Nephron progenitor cell (in vitro differentiated cells): Measurements from ENCODE around the gene PDK3.

Experiments used
- DNase-seq: peaks from one replicate; pipeline ENCODE4 v3.0.0; 2021
- H3K27ac Mint-ChIP-seq: 2 replicates; pipeline ENCODE4 v1.8.0; 2021; ENCODE audit warnings: mild to moderate bottlenecking, moderate library complexity, mixed read lengths
- H3K27me3 Mint-ChIP-seq: 2 replicates; pipeline ENCODE4 v1.8.0; 2021; ENCODE audit warnings: mild to moderate bottlenecking, low read depth, mixed read lengths; ENCODE audit not compliant: poor library complexity
- H3K36me3 Mint-ChIP-seq: 2 replicates; pipeline ENCODE4 v1.8.0; 2021; ENCODE audit warnings: low read depth, mixed read lengths
- H3K4me1 Mint-ChIP-seq: 2 replicates; pipeline ENCODE4 v1.8.0; 2021; ENCODE audit warnings: mixed read lengths
- H3K4me3 Mint-ChIP-seq: 2 replicates; pipeline ENCODE4 v1.8.0; 2021; ENCODE audit warnings: mild to moderate bottlenecking, moderate library complexity, mixed read lengths
- H3K9me3 Mint-ChIP-seq: 2 replicates; pipeline ENCODE4 v1.8.0; 2021; ENCODE audit warnings: mild to moderate bottlenecking, moderate library complexity, mixed read lengths
- TF ChIP-seq, protein P1 (sequence below): fragments of 200-600 bp; sonication (generic); IDR thresholded peaks from 2 replicates; pipeline ENCODE4 v1.5.0; 2021; ENCODE audit warnings: antibody characterized with exemption

PDK3 gene

DNA sequence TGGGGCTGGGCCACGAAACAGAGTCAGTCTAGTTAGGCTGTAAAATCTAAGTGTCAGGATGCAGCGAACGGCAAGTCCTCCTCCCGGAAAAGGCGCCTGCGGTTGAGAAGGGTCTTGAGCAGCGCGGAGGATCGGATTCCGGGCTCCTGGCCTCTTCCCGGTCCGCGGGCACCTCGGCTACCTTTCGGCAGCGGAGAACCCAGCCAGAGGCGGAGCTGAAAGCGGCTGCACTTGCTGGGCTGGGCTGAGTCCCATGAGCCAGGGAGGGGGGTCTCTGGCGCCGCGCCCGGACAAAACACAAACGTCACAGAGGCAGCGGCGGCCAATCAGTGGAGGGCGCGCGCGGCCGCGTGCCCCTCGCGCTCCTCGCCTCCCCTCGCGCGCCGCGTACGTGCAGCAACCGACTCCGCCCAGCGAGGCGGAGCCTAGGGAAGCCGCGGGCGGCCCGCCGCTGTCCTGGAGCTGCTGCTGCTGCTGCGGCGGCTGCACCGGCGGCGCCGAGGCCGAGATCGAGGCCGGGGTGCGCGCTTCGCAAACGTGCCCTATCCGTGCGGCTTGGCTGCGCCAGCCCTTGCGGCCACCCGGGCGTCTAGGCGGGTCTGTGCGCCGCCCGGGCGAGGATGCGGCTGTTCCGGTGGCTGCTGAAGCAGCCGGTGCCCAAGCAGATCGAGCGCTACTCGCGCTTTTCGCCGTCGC is at the start of gene PDK3:
Gene PDK3 (plus strand): TSS at position 451 of the 696 bp plus-strand sequence. CDS start 170 bp downstream, at position 621.
- H3K4me1 Mint-ChIP-seq = peaks cover 40% of the 10 kb centered on the region
- no peak within 1 kb of the TSS for H3K27ac Mint-ChIP-seq
- H3K4me3 Mint-ChIP-seq = peak within 1 kb of the TSS; percentile 86
- no peaks in the 10 kb centered on the region for H3K36me3 Mint-ChIP-seq
- peaks cover 12% of the 10 kb centered on the region for H3K27me3 Mint-ChIP-seq
- H3K9me3 Mint-ChIP-seq = no peaks in the 10 kb centered on the region
- TF ChIP-seq, protein P1, sequence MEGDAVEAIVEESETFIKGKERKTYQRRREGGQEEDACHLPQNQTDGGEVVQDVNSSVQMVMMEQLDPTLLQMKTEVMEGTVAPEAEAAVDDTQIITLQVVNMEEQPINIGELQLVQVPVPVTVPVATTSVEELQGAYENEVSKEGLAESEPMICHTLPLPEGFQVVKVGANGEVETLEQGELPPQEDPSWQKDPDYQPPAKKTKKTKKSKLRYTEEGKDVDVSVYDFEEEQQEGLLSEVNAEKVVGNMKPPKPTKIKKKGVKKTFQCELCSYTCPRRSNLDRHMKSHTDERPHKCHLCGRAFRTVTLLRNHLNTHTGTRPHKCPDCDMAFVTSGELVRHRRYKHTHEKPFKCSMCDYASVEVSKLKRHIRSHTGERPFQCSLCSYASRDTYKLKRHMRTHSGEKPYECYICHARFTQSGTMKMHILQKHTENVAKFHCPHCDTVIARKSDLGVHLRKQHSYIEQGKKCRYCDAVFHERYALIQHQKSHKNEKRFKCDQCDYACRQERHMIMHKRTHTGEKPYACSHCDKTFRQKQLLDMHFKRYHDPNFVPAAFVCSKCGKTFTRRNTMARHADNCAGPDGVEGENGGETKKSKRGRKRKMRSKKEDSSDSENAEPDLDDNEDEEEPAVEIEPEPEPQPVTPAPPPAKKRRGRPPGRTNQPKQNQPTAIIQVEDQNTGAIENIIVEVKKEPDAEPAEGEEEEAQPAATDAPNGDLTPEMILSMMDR = no peak
- peak; percentile 92 for DNase-seq

GRCh38 chrX:24415921-24416320 is 49.2 kb upstream of the PDK3 start:
- TF ChIP-seq, protein P1 = no peak
- Mint-ChIP-seq H3K27me3 (peaks cover 5% of the 10 kb centered on the region), H3K4me3 (no peak overlapping the region), H3K27ac (no peak overlapping the region), H3K36me3 (no peaks in the 10 kb centered on the region), H3K4me1 (peaks cover 21% of the 10 kb centered on the region), H3K9me3 (peaks cover 18% of the 10 kb centered on the region)
- no peak for DNase-seq

- TF ChIP-seq, protein P1 = no peak
- H3K4me1 Mint-ChIP-seq = peaks cover 12% of the 10 kb centered on the region
- no peaks in the 10 kb centered on the region for H3K36me3 Mint-ChIP-seq
- H3K27ac Mint-ChIP-seq = no peak overlapping the region
- no peak overlapping the region for H3K4me3 Mint-ChIP-seq
- H3K27me3 Mint-ChIP-seq = peaks cover 3% of the 10 kb centered on the region
- H3K9me3 Mint-ChIP-seq = peaks cover 29% of the 10 kb centered on the region
- no peak for DNase-seq
Observed at GRCh38 chrX:24423960-24424359, 41.1 kb upstream of the PDK3 start.

DNA sequence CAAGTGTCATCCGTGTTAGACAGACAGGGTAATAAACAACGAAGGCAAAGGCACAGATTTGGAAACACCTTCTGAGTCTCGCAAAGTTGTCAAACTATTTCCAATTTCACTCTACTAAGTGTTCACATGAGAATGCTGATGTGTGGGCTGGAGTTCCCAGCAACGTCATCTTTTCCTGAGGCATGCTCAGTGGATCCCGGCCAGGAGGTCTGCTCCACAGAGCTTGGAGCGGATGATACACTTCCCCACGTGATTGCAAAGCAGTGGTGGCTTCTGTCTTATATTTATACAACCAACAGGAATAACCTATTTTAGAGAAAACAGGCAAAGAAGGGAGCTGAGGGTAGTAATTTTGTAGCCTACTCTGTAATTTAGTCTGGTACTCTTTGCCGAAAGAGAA is 40.1 kb upstream of the PDK3 start:
- H3K36me3 Mint-ChIP-seq = no peaks in the 10 kb centered on the region
- H3K9me3 Mint-ChIP-seq = peaks cover 26% of the 10 kb centered on the region
- H3K4me3 Mint-ChIP-seq = no peak overlapping the region
- DNase-seq = no peak
- peaks cover 12% of the 10 kb centered on the region for H3K4me1 Mint-ChIP-seq
- TF ChIP-seq, protein P1 = no peak
- peaks cover 3% of the 10 kb centered on the region for H3K27me3 Mint-ChIP-seq
- H3K27ac Mint-ChIP-seq = no peak overlapping the region

DNA sequence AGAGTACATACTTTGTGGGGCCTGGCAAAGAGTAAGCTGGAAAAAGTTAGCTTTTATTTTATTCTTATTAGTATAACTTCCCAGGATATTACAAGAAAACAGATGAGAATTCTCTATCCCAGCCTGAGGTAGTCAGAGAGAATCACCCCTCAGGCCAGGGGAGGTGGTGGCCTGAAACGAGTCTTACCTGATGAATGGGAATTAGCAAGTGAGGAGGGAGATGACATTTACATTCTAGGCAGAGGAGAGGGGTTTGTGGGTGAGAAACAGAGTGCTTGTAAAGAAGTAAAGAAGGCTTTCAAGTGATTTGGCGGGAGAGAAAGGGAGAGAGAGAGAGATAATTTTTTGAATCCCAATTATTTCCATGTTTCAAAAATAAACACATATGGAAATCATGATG is 39.3 kb upstream of the PDK3 start:
- Mint-ChIP-seq H3K4me1 (peaks cover 12% of the 10 kb centered on the region), H3K36me3 (no peaks in the 10 kb centered on the region), H3K27ac (no peak overlapping the region), H3K9me3 (peaks cover 21% of the 10 kb centered on the region), H3K4me3 (no peak overlapping the region), H3K27me3 (peaks cover 3% of the 10 kb centered on the region)
- TF ChIP-seq, protein P1 = no peak
- DNase-seq = no peak

DNA sequence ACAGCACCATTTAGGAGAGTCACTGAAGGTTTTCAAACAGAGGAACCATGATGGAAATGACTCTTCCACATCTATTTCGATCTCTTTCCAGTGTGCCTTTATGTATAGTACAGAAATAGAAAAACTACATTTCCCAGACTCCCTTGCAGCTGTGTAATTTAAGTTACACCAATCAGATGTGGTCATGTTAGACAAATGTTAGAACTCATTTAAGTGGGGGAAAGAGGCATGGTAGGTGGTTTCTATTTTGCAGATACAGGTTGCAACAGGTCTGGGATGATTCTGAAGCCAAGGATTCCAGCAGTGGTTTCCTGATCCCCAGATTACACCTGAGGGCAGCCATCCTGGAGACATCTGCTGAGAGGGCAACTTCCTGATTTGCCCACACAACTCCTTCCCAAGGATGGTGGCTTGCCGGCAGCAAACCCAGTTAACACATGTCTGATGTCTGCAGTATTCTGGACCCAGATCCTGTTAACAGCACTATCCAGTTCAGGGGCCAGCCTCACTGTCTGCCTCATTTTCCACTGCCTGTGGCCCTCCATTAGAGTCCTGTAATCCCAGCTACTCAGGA is 38.7 kb upstream of the PDK3 start:
- peaks cover 3% of the 10 kb centered on the region for H3K27me3 Mint-ChIP-seq
- H3K9me3 Mint-ChIP-seq = peaks cover 14% of the 10 kb centered on the region
- peaks cover 12% of the 10 kb centered on the region for H3K4me1 Mint-ChIP-seq
- TF ChIP-seq, protein P1 = no peak
- H3K27ac Mint-ChIP-seq = no peak overlapping the region
- no peak overlapping the region for H3K4me3 Mint-ChIP-seq
- DNase-seq = no peak
- no peaks in the 10 kb centered on the region for H3K36me3 Mint-ChIP-seq
